HepG2 (cell line): Measurements from ENCODE around the gene MTHFD1L. TPM values are rescaled to one million over a fixed set of nuclear protein-coding genes. Genes with fewer than 3 reads are reported as not detected.

ENCODE experiments used
- ATAC-seq: fragments of 200-7000 bp; cut with Tn5 transposase; 3 replicates; pipeline ENCODE4 v1.9.1; 2020; ENCODE audit warnings: mild to moderate bottlenecking, moderate library complexity
- BruUV-seq: library from RNA; stranded (reverse); fragments of 400-500 nt; replicated peaks from 2 replicates; lab custom pipeline; 2021; lab: Mats Ljungman, UMichigan
- CTCF ChIA-PET: fragments of 300-600 bp; formaldehyde crosslinking; extraction: SDS; loops from one replicate; lab custom pipeline; 2021; ENCODE audit warnings: low total read pairs, inconsistent platforms, low intra/inter-chr PET ratio; lab: Yijun Ruan, JAX
- POLR2A ChIA-PET: fragments of 350-600 bp; sonication (Branson Sonifier 250); formaldehyde crosslinking; loops from one replicate; lab custom pipeline; 2020; ENCODE audit warnings: antibody characterized with exemption, inconsistent platforms; lab: Yijun Ruan, JAX
- DNase-seq: peaks from one replicate; pipeline ENCODE4 v3.0.0-alpha.2; 2015; ENCODE audit warnings: low spot score
- FAIRE-seq: peaks from 3 replicates; lab custom pipeline; 2011; peaks lifted over from hg19 to GRCh38; lab: Jason Lieb, UNC
- H2AFZ ChIP-seq: one replicate; pipeline ENCODE4 v1.6.1; 2011; ENCODE audit warnings: low read length, inconsistent platforms
- H3K27ac ChIP-seq: fragments of 300-600 bp; 3 replicates; pipeline ENCODE4 v1.8.0; 2011; ENCODE audit warnings: mixed run types, mild to moderate bottlenecking, mixed read lengths, low read length, inconsistent platforms; ENCODE audit not compliant: insufficient read depth; ENCODE audit errors: extremely low read length
- H3K27me3 ChIP-seq, 2 experiments: fragments of 200-600 bp in 1 of 2; 2 replicates in 1 of 2; 3 replicates in 1 of 2; pipeline versions ENCODE4 v1.6.0 to v1.8.0; 2011; ENCODE audit warnings: low read length in 2 of 2, mild to moderate bottlenecking in 2 of 2, moderate library complexity in 2 of 2, inconsistent platforms in 1 of 2; ENCODE audit not compliant: insufficient read depth in 2 of 2, control insufficient read depth in 1 of 2
- H3K36me3 ChIP-seq, 2 experiments: fragments of 200-600 bp in 1 of 2; replicated peaks in 1 of 2; 2 replicates in 1 of 2; 3 replicates in 1 of 2; pipeline versions ENCODE4 v1.5.1 to v1.8.0; 2011; ENCODE audit warnings: low read length in 2 of 2, inconsistent platforms in 1 of 2; ENCODE audit not compliant: insufficient read depth in 2 of 2, control insufficient read depth in 1 of 2
- H3K4me1 ChIP-seq: 2 replicates; pipeline ENCODE4 v1.5.1; 2012; ENCODE audit warnings: low read length, inconsistent platforms; ENCODE audit not compliant: insufficient read depth
- H3K4me2 ChIP-seq: 2 replicates; pipeline ENCODE4 v1.6.0; 2011; ENCODE audit warnings: low read depth, low read length, inconsistent platforms
- H3K4me3 ChIP-seq, 3 experiments: fragments of 200-600 bp in 1 of 3; sonication (generic), shearing (Covaris generic) in 1 of 3; replicated peaks in 1 of 3; 2 replicates each; pipeline ENCODE4 v1.5.1; 2011 to 2016; ENCODE audit warnings: low read length in 3 of 3, inconsistent platforms in 2 of 3, low read depth in 2 of 3, mild to moderate bottlenecking in 2 of 3, control low read depth in 1 of 3, mixed read lengths in 1 of 3; ENCODE audit not compliant: insufficient read depth in 1 of 3
- H3K79me2 ChIP-seq: one replicate; pipeline ENCODE4 v1.6.1; 2011; ENCODE audit warnings: low read length, inconsistent platforms; ENCODE audit not compliant: insufficient read depth
- H3K9ac ChIP-seq: 2 replicates; pipeline ENCODE4 v1.6.0; 2011; ENCODE audit warnings: mild to moderate bottlenecking, low read depth, low read length, inconsistent platforms; ENCODE audit not compliant: insufficient read depth
- H3K9me3 ChIP-seq: 2 replicates; pipeline ENCODE4 v1.5.1; 2012; ENCODE audit warnings: mild to moderate bottlenecking, low read length
- H4K20me1 ChIP-seq: 2 replicates; pipeline ENCODE4 v1.6.0; 2011; ENCODE audit warnings: inconsistent platforms, mild to moderate bottlenecking, low read length, moderate library complexity; ENCODE audit not compliant: insufficient read depth
- KDM1A ChIP-seq: IDR thresholded peaks from 2 replicates; pipeline ENCODE4 v1.6.1; 2016; ENCODE audit warnings: missing compliant biosample characterization
- RBM22 ChIP-seq: fragments of 200-400 bp; formaldehyde crosslinking; optimal IDR thresholded peaks from 2 replicates; pipeline ENCODE3; 2017; ENCODE audit warnings: mild to moderate bottlenecking, low read length, moderate library complexity
- REXO4 ChIP-seq: sonication (generic); formaldehyde crosslinking; IDR thresholded peaks from 2 replicates; pipeline ENCODE4 v1.8.0; 2022; ENCODE audit warnings: missing genetic modification reagents, mild to moderate bottlenecking, borderline replicate concordance
- ZNF124 ChIP-seq: sonication (generic); formaldehyde crosslinking; IDR thresholded peaks from 2 replicates; pipeline ENCODE4 v1.4.0; 2020; ENCODE audit warnings: missing genetic modification reagents
- ZNF143 ChIP-seq: sonication (generic); formaldehyde crosslinking; IDR thresholded peaks from 2 replicates; pipeline ENCODE4 v1.4.0; 2020; ENCODE audit warnings: missing genetic modification reagents
- ZNF343 ChIP-seq: sonication (generic); formaldehyde crosslinking; IDR thresholded peaks from 2 replicates; pipeline ENCODE4 v1.4.0; 2020; ENCODE audit warnings: mild to moderate bottlenecking, missing genetic modification reagents
- ZNF569 ChIP-seq: sonication (generic); formaldehyde crosslinking; IDR thresholded peaks from 2 replicates; pipeline ENCODE4 v1.5.0; 2020; ENCODE audit warnings: mild to moderate bottlenecking, missing genetic modification reagents, moderate library complexity, borderline replicate concordance
- ZNF616 ChIP-seq: sonication (generic); formaldehyde crosslinking; IDR thresholded peaks from 2 replicates; pipeline ENCODE4 v1.5.0; 2020; ENCODE audit warnings: low read depth, mild to moderate bottlenecking, missing genetic modification reagents
- ZSCAN12 ChIP-seq: sonication (generic); formaldehyde crosslinking; IDR thresholded peaks from 2 replicates; pipeline ENCODE4 v1.9.0; 2021; ENCODE audit warnings: mild to moderate bottlenecking, missing genetic modification reagents
- WGBS: methylation state at CpG from one replicate; pipeline ENCODE4 v1.1.6; 2017; ENCODE audit warnings: low lambda C conversion rate; 5-methylcytosine and 5-hydroxymethylcytosine counted together
- in situ Hi-C: cut with HindIII; loops from 2 replicates; pipeline ENCODE4 v1.10.0; 2017; ENCODE audit warnings: low pct_unique_long_range_greater_than_20kb; ENCODE audit not compliant: extremely low pct_ligation_motif_present
- intact Hi-C: fragments of 100-400 bp; cut with micrococcal nuclease; formaldehyde crosslinking; loops from one replicate; pipeline ENCODE4 v1.10.0; 2022; ENCODE audit not compliant: unreplicated experiment
- polyA plus RNA-seq, 8 experiments: library from polyadenylated mRNA; depleted of rRNA in 3 of 8; stranded (reverse) in 7 of 8; unstranded in 1 of 8; fragments of >200 nt; fragmentation: Illumina TruSeq in 4 of 8; extraction: Trizol in 4 of 8; gene quantifications; 2 replicates each; pipeline versions ENCODE4 v1.2.1 to v1.2.3, GENCODE V29; 2011 to 2016; ENCODE audit warnings: low read depth in 4 of 8, missing spikeins in 1 of 8, mixed read lengths in 1 of 8; ENCODE audit not compliant: insufficient read depth in 1 of 8
- total RNA-seq, 5 experiments: library from RNA; depleted of rRNA; stranded (reverse); fragments of >200 nt; fragmentation: Illumina TruSeq; extraction: Trizol; gene quantifications; 2 replicates each; pipeline ENCODE4 v1.2.3, GENCODE V29; 2016; ENCODE audit warnings: low read depth in 1 of 5
- TF ChIP-seq, protein P1 (sequence below): sonication (generic); formaldehyde crosslinking; conservative IDR thresholded peaks from 2 replicates; pipeline ENCODE4 v1.4.0; 2020; ENCODE audit warnings: missing genetic modification reagents
- TF ChIP-seq, protein P2 (sequence below): sonication (generic); formaldehyde crosslinking; IDR thresholded peaks from 2 replicates; pipeline ENCODE4 v1.8.0; 2023; ENCODE audit warnings: mild to moderate bottlenecking, missing genetic modification reagents

The MTHFD1L gene
- total and polyA plus RNA-seq, 2 of the 13 experiments (the other 11 are each of a cell fraction or from before 2014, with no cell fraction given): 24.0 to 39.6 TPM

DNA sequence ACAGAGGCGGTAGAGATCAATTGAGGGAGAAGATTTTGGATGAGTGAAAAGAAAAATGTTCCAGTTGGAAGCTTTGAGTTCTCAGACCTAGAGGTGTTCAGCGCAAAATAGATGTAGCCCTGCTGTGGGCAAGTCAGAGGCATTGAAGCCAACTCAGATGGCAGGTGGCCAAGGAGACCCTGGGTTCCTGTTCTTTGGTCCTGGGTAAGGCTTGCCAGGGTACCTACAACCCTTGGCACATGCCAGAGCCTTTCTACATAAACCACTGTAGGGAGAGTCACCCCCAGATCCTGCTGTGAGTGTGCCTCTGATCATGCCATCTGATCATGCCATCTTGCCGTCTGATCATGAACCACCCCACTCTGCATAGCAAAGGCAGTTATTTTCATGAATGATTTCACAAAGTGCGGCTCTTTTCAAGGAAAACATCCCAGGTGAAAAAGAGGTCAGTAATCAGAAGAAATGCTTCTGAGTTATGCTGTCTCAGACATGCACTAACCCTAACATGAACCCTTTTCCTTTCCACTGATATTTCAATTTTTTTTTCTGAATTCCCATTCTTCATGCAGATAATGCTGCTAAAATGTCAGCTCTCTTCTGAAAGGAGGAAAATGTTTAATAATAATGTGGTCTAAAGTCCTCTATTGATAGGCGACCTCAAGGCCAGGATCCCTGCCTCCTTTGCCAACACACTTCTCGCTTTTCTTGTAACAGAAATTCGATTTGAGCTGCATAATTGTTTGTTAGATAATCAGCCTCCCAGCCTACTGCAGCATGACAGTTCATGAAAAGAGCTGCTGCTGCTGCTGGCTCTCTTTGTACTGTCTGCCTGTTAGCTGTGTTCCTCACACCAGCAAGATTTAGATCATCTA is 153.6 kb downstream of the MTHFD1L start (continued):
- TF ChIP-seq ZNF569 (CRISPR knock-in tag): no peak
- no peak for TF ChIP-seq REXO4 (CRISPR knock-in tag)
- TF ChIP-seq, protein P1, sequence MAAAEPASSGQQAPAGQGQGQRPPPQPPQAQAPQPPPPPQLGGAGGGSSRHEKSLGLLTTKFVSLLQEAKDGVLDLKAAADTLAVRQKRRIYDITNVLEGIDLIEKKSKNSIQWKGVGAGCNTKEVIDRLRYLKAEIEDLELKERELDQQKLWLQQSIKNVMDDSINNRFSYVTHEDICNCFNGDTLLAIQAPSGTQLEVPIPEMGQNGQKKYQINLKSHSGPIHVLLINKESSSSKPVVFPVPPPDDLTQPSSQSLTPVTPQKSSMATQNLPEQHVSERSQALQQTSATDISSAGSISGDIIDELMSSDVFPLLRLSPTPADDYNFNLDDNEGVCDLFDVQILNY (CRISPR knock-in tag): no peak
- no peak for TF ChIP-seq ZNF343 (CRISPR knock-in tag)
- TF ChIP-seq ZSCAN12: no peak
- no peak for TF ChIP-seq ZNF143
- TF ChIP-seq ZNF616: no peak
- no peak for TF ChIP-seq KDM1A (CRISPR knock-in tag)
- TF ChIP-seq, protein P2, sequence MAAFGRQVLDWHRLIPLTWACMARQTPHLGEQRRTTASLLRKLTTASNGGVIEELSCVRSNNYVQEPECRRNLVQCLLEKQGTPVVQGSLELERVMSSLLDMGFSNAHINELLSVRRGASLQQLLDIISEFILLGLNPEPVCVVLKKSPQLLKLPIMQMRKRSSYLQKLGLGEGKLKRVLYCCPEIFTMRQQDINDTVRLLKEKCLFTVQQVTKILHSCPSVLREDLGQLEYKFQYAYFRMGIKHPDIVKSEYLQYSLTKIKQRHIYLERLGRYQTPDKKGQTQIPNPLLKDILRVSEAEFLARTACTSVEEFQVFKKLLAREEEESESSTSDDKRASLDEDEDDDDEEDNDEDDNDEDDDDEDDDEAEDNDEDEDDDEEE: no peak
- TF ChIP-seq, all 625 proteins: peak for 0

DNA sequence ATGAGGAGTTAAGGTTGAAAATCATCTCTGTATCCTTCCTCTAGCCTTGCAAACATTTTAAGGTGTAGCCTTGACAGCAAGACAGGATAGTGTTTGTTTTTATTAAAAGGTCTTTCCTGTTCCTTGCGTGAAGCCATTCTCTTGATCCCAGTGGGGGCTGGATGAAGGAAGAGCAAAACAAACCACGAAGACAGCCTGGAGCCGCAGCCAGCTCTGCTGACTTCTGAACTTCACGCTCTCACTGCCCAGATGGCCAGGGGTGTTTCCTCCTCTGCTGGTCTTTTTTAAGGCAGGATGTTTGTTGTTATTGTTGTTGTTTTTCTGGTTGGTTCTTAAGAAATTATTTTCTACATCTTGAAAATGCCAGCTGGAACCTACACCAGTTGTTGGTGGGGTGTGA is 156.4 kb downstream of the MTHFD1L start:
- no peak overlapping the region for H3K4me2 ChIP-seq
- H3K4me3 ChIP-seq: no peak overlapping the region
- 98% methylated on average over 4 of the region's 4 CpGs for WGBS
- ChIA-PET CTCF (no interaction called here), POLR2A (no interaction called here)
- no peak overlapping the region for H2AFZ ChIP-seq
- H3K79me2 ChIP-seq: no peaks in the 10 kb centered on the region
- H4K20me1 ChIP-seq: no peaks in the 10 kb centered on the region
- H3K36me3 ChIP-seq: peaks cover 20 to 46% of the 10 kb centered on the region in 2 experiments
- in situ Hi-C loops (no loop called here), intact Hi-C loops (no loop called here)
- peaks cover 7% of the 10 kb centered on the region for H3K4me1 ChIP-seq
- no peaks in the 10 kb centered on the region for H3K27me3 ChIP-seq
- no TSS peak for BruUV-seq
- H3K27ac ChIP-seq: no peak overlapping the region
- TF ChIP-seq ZNF124 (no peak), RBM22 (peak; percentile 35)
- FAIRE-seq: no peak
- ATAC-seq: no peak
- no peaks in the 10 kb centered on the region for H3K9me3 ChIP-seq
- H3K9ac ChIP-seq: no peak overlapping the region
- DNase-seq: no peak
